ENCODE data around the gene CYFIP1. TPM values are rescaled to one million over a fixed set of nuclear protein-coding genes. Genes with fewer than 3 reads are reported as not detected.

Gene CYFIP1
- total and polyA plus RNA-seq, 4 donors, result 27.0 to 136 (median 86.7) TPM

DNA sequence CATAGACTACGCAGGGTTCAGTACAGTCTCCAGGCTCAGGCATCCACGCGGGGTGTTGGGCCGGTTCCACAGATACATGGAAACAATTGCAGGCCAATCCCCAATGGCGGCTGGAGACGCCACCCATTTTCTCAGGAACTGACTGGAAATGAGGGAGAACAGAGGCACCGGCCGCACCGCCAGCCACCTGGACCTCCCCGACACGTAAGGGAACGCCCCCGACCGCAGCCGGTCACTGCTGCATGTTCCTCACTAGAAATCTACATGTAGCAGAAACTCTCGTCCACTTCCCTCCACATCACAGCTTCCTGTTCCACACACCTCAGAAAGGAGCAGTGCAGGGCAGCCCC lies 29.2 kb downstream of the CYFIP1 start:
- H3K36me3 ChIP-seq (ENCODE audit: control insufficient read depth in 4 of 4, insufficient read depth in 4 of 4, low read length in 4 of 4), result peaks cover 0 to 7% (median 0%) of the 10 kb centered on the region in 4 donors
- no peak for ATAC-seq (ENCODE audit: insufficient read depth, low FRiP score)
- TF ChIP-seq, protein P1, sequence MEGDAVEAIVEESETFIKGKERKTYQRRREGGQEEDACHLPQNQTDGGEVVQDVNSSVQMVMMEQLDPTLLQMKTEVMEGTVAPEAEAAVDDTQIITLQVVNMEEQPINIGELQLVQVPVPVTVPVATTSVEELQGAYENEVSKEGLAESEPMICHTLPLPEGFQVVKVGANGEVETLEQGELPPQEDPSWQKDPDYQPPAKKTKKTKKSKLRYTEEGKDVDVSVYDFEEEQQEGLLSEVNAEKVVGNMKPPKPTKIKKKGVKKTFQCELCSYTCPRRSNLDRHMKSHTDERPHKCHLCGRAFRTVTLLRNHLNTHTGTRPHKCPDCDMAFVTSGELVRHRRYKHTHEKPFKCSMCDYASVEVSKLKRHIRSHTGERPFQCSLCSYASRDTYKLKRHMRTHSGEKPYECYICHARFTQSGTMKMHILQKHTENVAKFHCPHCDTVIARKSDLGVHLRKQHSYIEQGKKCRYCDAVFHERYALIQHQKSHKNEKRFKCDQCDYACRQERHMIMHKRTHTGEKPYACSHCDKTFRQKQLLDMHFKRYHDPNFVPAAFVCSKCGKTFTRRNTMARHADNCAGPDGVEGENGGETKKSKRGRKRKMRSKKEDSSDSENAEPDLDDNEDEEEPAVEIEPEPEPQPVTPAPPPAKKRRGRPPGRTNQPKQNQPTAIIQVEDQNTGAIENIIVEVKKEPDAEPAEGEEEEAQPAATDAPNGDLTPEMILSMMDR (IDR thresholded peaks at IDR 0.05; ENCODE audit: control extremely low read depth, extremely low read depth), result no peak
- no peak overlapping the region for H3K9ac ChIP-seq (ENCODE audit: insufficient read depth in 1 of 2, low read length in 2 of 2)
- H3K9me3 ChIP-seq (ENCODE audit: control insufficient read depth in 4 of 4, insufficient read depth in 3 of 4, low read length in 3 of 4), result no peaks in the 10 kb centered on the region
- H3K4me3 ChIP-seq, result no peak overlapping the region
- H3K4me1 ChIP-seq (ENCODE audit: control insufficient read depth in 5 of 5, insufficient read depth in 5 of 5, low read length in 5 of 5), result peaks cover 0 to 35% (median 6%) of the 10 kb centered on the region in 5 donors
- 81 to 91% methylated on average over 16 of the region's 16 CpGs for WGBS, 2 donors
- H3K27ac ChIP-seq (ENCODE audit: low read depth in 1 of 2, low read length in 1 of 2), result peak overlapping the region; percentile 33 to 42
- no peaks in the 10 kb centered on the region for H3K27me3 ChIP-seq (ENCODE audit: control insufficient read depth in 3 of 3, insufficient read depth in 3 of 3, low read length in 2 of 3)
- DNase-seq, result no peak

DNA sequence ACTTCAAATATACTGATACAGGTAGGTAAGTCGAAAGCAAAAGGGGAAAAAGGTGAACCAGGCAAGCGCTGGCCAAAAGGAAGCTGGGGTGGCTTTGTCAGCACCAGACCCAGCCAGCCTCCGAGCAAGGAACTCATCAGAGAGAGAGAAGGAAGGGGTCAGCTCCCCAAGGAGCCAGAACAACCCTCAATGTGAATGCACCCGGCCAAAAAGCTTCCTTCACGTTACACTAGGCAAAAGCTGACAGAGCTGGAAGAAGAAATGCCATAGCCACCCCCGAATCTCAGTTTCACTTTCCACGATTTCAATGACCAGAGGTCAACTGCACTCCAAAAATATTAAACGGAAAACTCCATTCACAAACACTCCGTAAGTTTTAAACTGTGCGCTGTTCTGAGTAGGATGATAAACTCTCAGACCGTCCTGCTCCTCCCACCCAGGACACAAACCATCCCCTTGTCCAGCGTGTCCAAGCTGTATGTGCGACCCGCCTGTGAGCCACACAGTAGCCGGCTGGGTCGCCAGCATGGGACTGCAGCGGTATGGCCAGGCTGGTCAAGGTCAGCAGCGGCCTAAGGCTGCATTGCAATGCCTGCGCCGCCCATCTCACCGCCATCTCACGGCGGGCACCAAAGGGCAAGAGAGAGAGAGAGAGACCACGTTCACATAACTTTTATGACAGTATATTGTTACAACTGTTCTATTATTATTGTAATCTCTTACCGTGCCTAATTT lies 29.7 kb downstream of the CYFIP1 start:
- TF ChIP-seq, protein P1 (IDR thresholded peaks at IDR 0.05; ENCODE audit: control extremely low read depth, extremely low read depth), result no peak
- no peaks in the 10 kb centered on the region for H3K27me3 ChIP-seq (ENCODE audit: control insufficient read depth in 3 of 3, insufficient read depth in 3 of 3, low read length in 2 of 3)
- 70 to 80% methylated on average over 25 of the region's 25 CpGs for WGBS, 2 donors
- peaks cover 0 to 33% (median 3%) of the 10 kb centered on the region in 5 donors for H3K4me1 ChIP-seq (ENCODE audit: control insufficient read depth in 5 of 5, insufficient read depth in 5 of 5, low read length in 5 of 5)
- H3K4me3 ChIP-seq, result no peak overlapping the region
- no peak overlapping the region for H3K9ac ChIP-seq (ENCODE audit: insufficient read depth in 1 of 2, low read length in 2 of 2)
- peak overlapping the region in 1 of 2 donors; percentile 78 for H3K27ac ChIP-seq (ENCODE audit: low read depth in 1 of 2, low read length in 1 of 2)
- H3K36me3 ChIP-seq (ENCODE audit: control insufficient read depth in 4 of 4, insufficient read depth in 4 of 4, low read length in 4 of 4), result peaks cover 0 to 9% (median 0%) of the 10 kb centered on the region in 4 donors
- DNase-seq (peak in 1 of 3 donors; percentile 55), ATAC-seq (ENCODE audit: insufficient read depth, low FRiP score) (no peak)
- no peaks in the 10 kb centered on the region for H3K9me3 ChIP-seq (ENCODE audit: control insufficient read depth in 4 of 4, insufficient read depth in 3 of 4, low read length in 3 of 4)

DNA sequence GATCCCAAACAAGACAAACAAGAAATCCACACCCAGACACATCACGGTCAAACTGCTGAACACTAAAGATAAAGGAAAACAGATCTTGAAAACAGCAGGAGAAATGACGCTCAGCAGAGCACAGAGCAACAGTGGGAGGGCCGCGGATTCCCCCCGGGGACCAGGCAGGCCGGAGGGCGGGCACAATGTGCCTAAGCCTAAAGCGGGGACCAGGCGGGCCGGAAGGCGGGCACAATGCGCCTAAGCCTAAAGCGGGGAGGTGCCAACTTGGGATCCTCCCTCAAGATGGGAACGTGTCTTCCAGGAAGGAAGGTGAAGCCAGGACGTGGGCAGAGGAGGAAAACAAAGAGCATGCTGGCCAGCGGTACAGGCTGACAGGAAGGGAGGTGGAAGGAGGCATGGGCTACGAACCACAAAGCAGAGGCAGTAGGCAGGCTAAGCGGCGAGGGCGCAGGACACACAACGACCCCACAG lies 31.1 kb downstream of the CYFIP1 start:
- WGBS, 2 donors, result 32% methylated on average over 21 of the region's 21 CpGs
- TF ChIP-seq, protein P1 (IDR thresholded peaks at IDR 0.05; ENCODE audit: control extremely low read depth, extremely low read depth), result no peak
- no peak overlapping the region for H3K4me3 ChIP-seq

More for the DNA sequence above, 31.1 kb downstream of the CYFIP1 start:
- ATAC-seq (ENCODE audit: insufficient read depth, low FRiP score), result peak; percentile 30
- Histone ChIP-seq H3K27me3 (ENCODE audit: control insufficient read depth in 3 of 3, insufficient read depth in 3 of 3, low read length in 2 of 3) (no peaks in the 10 kb centered on the region), H3K9me3 (ENCODE audit: control insufficient read depth in 4 of 4, insufficient read depth in 3 of 4, low read length in 3 of 4) (no peaks in the 10 kb centered on the region), H3K36me3 (ENCODE audit: control insufficient read depth in 4 of 4, insufficient read depth in 4 of 4, low read length in 4 of 4) (peaks cover 0 to 21% (median 0%) of the 10 kb centered on the region in 4 donors), H3K9ac (ENCODE audit: insufficient read depth in 1 of 2, low read length in 2 of 2) (peak overlapping the region in 1 of 2 donors; percentile 71), H3K27ac (ENCODE audit: low read depth in 1 of 2, low read length in 1 of 2) (peak overlapping the region in 1 of 2 donors; percentile 78), H3K4me1 (ENCODE audit: control insufficient read depth in 5 of 5, insufficient read depth in 5 of 5, low read length in 5 of 5) (peaks cover 0 to 24% (median 3%) of the 10 kb centered on the region in 5 donors)
- DNase-seq, result peak; percentile 33 to 60 (median 34)
